Measurements from ENCODE around the gene FPR3. TPM values are rescaled to one million over a fixed set of nuclear protein-coding genes. Genes with fewer than 3 reads are reported as not detected.
"Not testable (repeated sequence)": the region's sequence is repeated elsewhere in the genome, so short reads cannot be mapped to it uniquely, and the experiment has no call there.

FPR3 gene
- polyA plus RNA-seq, 6 donors from 2014 or later: not detected

DNA sequence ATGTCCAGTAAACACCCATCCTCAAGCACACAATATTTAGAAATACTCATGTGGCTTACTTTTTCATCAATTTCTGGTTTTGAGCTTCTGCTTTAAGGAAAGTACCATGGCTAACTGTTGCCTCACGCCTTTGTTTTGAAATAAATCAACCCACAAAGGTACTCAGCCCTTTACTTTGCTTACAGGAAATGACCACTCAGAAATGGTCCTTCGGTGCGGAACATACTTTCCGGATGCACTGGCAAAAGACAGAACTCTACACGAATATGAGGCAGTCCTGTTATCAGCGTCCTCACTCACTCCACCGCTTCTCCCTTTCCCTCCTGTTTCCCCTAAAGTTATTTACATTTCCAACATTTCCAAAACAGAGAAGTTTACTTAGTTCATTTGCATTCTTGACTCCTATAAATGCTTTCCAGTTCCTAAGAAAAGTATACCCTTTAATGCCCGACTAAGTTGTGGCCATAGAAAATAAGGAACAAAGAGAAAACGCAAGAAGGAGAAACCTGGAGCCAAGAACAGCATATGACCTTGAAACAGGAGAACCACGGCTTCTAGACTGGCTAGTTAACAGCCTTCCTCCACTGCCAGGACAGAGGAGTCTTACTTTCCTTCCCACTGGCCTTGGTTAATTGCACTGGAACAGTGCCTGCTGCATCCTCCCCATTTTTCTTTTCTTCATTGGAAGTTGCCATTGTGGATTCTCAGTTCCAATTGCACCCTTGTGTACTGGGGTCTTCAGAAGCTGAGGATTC lies 23.4 kb upstream of the FPR3 start:
- Mint-ChIP-seq H3K27ac (no peak overlapping the region), H3K36me3 (peaks cover 0 to 11% of the 10 kb centered on the region in 2 donors), H3K27me3 (peaks cover 38 to 60% (median 51%) of the 10 kb centered on the region in 3 donors), H3K4me3 (no peak overlapping the region), H3K9me3 (peaks cover 6 to 19% (median 7%) of the 10 kb centered on the region in 7 donors), H3K4me1 (peaks cover 0 to 5% (median 0%) of the 10 kb centered on the region in 3 donors)
- DNase-seq (no peak), ATAC-seq (ENCODE audit: low read depth in 2 of 2) (no peak)

DNA sequence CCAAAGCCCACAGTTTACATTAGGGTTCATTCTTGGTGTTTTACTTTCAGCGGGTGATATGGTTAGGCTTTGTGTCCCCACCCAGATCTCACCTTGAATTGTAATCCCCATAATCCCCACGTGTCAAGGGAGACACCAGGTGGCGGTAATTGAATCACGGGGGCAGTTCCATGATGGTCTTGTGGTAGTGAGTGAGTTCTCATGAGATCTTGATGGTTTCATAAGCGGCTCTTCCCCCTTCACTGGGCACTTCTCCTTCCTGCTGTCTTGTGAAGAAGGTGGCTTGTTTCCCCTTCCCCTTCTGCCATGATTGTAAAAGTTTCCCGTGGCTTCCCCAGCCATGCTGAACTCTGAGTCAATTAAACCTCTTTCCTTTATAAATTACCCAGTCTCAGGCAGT lies 22.0 kb upstream of the FPR3 start:
- Mint-ChIP-seq H3K36me3 (peaks cover 0 to 15% of the 10 kb centered on the region in 2 donors), H3K9me3 (peaks cover 7 to 23% (median 9%) of the 10 kb centered on the region in 7 donors), H3K27me3 (peaks cover 41 to 74% (median 59%) of the 10 kb centered on the region in 3 donors), H3K27ac (peak overlapping the region in 1 of 6 donors; percentile 26), H3K4me1 (peaks cover 0 to 8% (median 4%) of the 10 kb centered on the region in 3 donors), H3K4me3 (no peak overlapping the region)
- no peak for DNase-seq
- ATAC-seq (ENCODE audit: low read depth in 2 of 2): no peak

DNA sequence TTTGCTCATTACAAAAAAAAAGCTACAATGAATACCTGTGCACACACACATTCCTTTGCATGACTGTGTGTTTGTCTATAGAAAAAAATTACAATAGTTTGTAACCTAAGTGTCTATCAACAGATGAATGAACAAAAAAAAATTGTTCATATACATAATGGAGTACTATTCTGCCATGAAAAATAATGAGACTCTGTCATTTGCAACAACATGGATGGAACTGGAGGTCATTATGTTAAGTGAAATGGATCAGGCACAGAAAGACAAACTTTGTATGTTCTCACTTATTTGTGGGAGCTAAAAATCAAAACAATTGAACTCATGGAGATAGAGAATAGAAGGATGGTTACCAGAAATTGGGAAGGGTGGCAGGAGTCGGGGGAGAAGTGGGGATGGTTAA lies 18.4 kb upstream of the FPR3 start:
- Mint-ChIP-seq H3K27me3 (peaks cover 49 to 87% (median 66%) of the 10 kb centered on the region in 3 donors), H3K9me3 (peaks cover 7 to 23% (median 9%) of the 10 kb centered on the region in 7 donors), H3K36me3 (peaks cover 0 to 15% of the 10 kb centered on the region in 2 donors)
- not testable (repeated sequence) for H3K27ac Mint-ChIP-seq; H3K4me3 Mint-ChIP-seq; ATAC-seq (ENCODE audit: low read depth in 2 of 2); H3K4me1 Mint-ChIP-seq; DNase-seq

DNA sequence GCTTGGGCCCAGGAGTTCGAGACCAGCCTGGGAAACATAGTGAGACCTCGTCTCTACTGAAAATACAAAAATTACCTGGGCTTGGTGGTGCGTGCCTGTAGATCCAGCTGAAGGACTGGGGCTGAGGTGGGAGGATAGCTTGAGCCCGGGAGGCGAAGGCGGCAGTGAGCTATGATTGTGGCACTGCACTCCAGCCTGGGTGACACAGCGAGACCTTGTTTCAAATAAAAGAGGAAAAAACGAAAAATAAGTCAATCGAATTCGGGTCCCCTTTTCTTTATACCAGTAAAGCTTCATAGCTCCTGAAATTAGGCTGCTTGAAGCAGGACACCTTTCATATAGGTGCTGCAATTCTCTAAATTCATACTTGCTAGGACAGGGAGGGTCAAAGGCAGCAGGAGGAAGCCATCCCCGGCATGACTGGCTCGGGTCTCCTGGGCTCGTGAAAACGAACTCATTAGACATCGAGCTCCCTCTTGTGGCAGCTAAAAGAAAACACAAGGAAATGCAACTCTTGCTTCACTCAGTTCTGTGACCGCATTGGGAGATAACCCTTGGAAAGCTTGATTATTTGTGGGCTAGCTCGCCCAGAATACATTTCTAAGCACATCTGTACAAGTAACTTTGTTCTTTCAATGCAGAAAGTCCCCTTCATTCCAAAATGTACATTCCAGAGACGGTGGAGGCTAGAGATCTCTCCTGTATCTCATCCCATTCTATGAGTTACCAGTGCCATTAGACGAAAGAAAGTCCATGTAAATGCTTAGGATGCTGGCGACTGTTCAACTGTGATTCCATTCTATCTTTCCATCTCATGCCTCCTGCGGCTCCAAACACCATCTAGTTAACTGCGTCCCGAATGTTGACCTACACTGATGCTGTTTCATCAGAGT lies 17.1 kb upstream of the FPR3 start:
- no peak overlapping the region for H3K27ac Mint-ChIP-seq
- H3K27me3 Mint-ChIP-seq: peaks cover 53 to 85% (median 62%) of the 10 kb centered on the region in 3 donors
- peaks cover 0 to 13% of the 10 kb centered on the region in 2 donors for H3K36me3 Mint-ChIP-seq
- ATAC-seq (ENCODE audit: low read depth in 2 of 2) (peak; percentile 57 to 74), DNase-seq (peak; percentile 26)
- H3K4me3 Mint-ChIP-seq: no peak overlapping the region
- H3K4me1 Mint-ChIP-seq: peaks cover 0 to 7% (median 6%) of the 10 kb centered on the region in 3 donors
- H3K9me3 Mint-ChIP-seq: peaks cover 5 to 11% (median 7%) of the 10 kb centered on the region in 7 donors

DNA sequence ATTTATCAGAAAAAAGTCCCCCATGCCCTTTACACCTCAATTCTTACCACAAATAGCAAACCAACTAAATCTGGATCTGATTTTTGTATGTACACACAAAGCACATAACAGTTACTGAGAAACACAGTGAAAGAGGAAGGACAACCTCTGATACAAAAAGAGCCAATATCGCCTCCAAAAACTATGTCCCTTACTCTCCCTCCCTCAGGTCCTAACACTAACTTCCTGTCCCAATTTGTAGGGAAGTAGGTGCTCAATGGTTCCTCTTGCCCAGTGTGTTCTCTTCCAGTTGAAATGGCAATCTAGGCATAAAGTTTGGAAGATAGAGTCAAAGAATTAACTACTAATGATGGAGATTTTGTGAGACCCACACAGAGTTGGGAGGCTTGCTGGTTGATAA lies 15.8 kb upstream of the FPR3 start:
- ATAC-seq (ENCODE audit: low read depth in 2 of 2) (no peak), DNase-seq (no peak)
- Mint-ChIP-seq H3K9me3 (peaks cover 0 to 5% (median 3%) of the 10 kb centered on the region in 7 donors), H3K4me1 (peaks cover 0 to 7% (median 6%) of the 10 kb centered on the region in 3 donors), H3K4me3 (no peak overlapping the region), H3K27me3 (peaks cover 47 to 71% (median 54%) of the 10 kb centered on the region in 3 donors), H3K36me3 (peaks cover 0 to 7% of the 10 kb centered on the region in 2 donors), H3K27ac (no peak overlapping the region)

DNA sequence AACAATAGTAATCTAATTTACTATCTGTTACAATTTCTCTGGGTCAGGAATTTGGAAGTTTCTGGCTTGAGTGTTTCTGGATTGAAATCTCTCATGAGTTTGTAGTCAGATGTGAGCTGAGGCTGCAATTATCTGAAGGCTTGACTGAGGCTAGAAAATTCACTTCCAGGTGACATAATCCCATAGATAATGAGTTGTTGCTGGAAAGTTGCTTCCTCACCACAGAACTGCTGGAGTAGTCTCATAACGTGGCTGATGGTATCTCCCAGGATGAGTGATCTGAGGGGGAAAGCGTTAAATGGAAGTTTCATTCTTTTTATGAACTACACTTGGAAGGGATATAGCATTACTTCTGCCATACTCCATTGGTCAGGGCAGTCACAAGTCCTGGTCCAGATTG lies 15.3 kb upstream of the FPR3 start:
- Mint-ChIP-seq H3K36me3 (peaks cover 0 to 7% of the 10 kb centered on the region in 2 donors), H3K9me3 (peaks cover 0 to 5% (median 2%) of the 10 kb centered on the region in 7 donors), H3K4me1 (peaks cover 0 to 7% (median 6%) of the 10 kb centered on the region in 3 donors), H3K27me3 (peaks cover 45 to 66% (median 54%) of the 10 kb centered on the region in 3 donors), H3K27ac (no peak overlapping the region), H3K4me3 (no peak overlapping the region)
- ATAC-seq (ENCODE audit: low read depth in 2 of 2) (no peak), DNase-seq (no peak)

DNA sequence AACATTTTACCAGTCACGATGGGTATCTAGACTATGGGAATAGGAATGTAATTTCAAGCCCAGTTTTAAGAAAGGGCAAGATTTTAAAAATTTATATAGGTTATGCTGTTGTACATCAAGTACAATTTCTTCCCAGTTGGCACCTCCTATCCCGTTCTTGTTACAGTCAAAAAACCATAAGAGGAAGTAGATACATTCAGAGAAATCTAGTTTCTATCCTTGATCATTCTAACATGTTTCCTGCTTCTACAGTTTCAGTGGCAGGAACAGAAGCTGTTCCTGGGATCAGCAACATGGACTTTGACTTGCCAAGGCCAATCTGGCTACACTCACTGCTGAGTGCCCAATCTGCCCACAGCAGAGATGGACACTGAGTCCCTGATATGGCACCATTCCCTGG lies 14.7 kb upstream of the FPR3 start:
- Mint-ChIP-seq H3K9me3 (peaks cover 0 to 5% (median 2%) of the 10 kb centered on the region in 7 donors), H3K4me3 (no peak overlapping the region), H3K36me3 (peaks cover 0 to 7% of the 10 kb centered on the region in 2 donors), H3K27me3 (peaks cover 39 to 60% (median 49%) of the 10 kb centered on the region in 3 donors), H3K27ac (no peak overlapping the region), H3K4me1 (peaks cover 0 to 7% (median 6%) of the 10 kb centered on the region in 3 donors)
- ATAC-seq (ENCODE audit: low read depth in 2 of 2): no peak
- no peak for DNase-seq

DNA sequence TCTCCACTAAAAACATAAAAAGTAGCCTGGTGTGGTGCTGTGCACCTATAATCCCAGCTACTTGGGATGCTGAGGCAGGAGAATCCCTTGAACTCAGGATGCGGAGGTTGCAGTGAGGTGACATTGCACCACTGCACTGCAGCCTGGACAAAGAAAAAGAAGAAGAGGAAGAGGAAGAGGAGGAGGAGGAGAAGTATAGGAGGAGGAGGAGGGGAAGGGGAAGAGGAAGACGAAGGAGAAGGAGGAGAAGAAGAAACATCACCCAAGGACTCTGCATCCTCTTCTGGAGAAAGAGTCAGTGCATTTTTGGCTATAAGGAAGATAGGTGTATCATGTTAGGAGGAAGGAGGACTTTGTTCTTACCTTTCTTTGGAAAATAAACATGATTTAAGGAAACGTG lies 13.0 kb upstream of the FPR3 start:
- no peak for DNase-seq
- Mint-ChIP-seq H3K9me3 (peaks cover 0 to 1% (median 0%) of the 10 kb centered on the region in 7 donors), H3K27ac (no peak overlapping the region), H3K4me1 (peaks cover 6 to 7% (median 7%) of the 10 kb centered on the region in 3 donors), H3K27me3 (peaks cover 22 to 43% (median 36%) of the 10 kb centered on the region in 3 donors), H3K36me3 (no peaks in the 10 kb centered on the region), H3K4me3 (no peak overlapping the region)
- ATAC-seq (ENCODE audit: low read depth in 2 of 2): no peak

DNA sequence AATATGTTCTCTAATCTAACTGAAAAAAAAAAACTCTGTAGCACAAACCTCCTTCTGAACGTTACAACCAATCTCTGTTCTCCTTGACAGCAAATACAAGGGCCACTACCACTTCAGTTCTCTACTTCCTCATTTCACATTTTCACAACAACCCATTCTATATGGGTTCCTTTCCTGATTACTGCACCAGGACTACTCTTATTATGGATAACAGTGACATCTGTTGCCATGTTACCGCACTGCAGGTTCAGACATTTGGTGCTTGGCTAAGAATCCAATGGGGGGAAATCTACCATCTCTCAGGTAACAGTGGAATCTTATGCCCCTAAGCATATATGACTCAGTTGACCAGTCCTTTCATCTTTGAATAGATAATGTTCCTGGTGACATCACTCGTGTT lies 11.6 kb upstream of the FPR3 start:
- Mint-ChIP-seq H3K36me3 (no peaks in the 10 kb centered on the region), H3K4me1 (peaks cover 0 to 8% (median 0%) of the 10 kb centered on the region in 3 donors), H3K4me3 (no peak overlapping the region), H3K27me3 (peaks cover 12 to 29% (median 29%) of the 10 kb centered on the region in 3 donors), H3K9me3 (peaks cover 0 to 11% (median 5%) of the 10 kb centered on the region in 7 donors), H3K27ac (no peak overlapping the region)
- no peak for DNase-seq
- ATAC-seq (ENCODE audit: low read depth in 2 of 2): peak; percentile 64 to 80

DNA sequence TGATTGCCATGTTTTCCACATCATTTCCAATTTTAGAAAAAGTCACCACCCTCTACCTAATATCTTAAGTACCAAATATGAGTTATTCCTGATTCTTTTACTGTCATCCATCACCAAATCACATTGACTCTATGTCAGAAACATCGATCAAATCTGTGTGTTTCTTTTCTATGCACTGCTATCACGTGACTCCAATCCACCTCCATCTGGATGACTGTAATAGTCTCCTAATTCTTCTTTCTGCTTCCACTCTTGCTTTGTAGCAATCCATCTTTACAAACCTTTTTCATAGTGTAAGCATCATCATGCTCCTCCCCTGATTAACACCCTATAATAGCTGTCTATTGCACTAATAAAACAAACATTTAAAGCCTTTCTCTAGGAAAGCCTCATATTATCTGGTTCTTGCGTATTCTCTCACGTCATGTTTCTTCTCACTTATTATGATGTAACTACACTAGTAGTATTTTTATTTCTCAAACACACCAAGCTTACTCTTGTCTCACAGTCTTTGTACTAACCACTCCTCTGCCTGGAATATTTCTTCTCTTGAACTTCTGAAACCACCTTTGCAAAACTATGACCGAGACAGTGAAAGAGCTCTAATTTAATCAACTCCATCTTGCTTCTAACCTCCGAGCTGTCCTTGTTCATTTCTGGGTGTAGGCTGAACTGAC lies 10.7 kb upstream of the FPR3 start:
- ATAC-seq (ENCODE audit: low read depth in 2 of 2): no peak
- no peak overlapping the region for H3K4me3 Mint-ChIP-seq
- H3K4me1 Mint-ChIP-seq: peaks cover 0 to 8% (median 0%) of the 10 kb centered on the region in 3 donors
- no peak overlapping the region for H3K27ac Mint-ChIP-seq
- H3K27me3 Mint-ChIP-seq: peaks cover 9 to 23% (median 20%) of the 10 kb centered on the region in 3 donors
- no peaks in the 10 kb centered on the region for H3K36me3 Mint-ChIP-seq
- peaks cover 0 to 12% (median 7%) of the 10 kb centered on the region in 7 donors for H3K9me3 Mint-ChIP-seq
- DNase-seq: no peak

DNA sequence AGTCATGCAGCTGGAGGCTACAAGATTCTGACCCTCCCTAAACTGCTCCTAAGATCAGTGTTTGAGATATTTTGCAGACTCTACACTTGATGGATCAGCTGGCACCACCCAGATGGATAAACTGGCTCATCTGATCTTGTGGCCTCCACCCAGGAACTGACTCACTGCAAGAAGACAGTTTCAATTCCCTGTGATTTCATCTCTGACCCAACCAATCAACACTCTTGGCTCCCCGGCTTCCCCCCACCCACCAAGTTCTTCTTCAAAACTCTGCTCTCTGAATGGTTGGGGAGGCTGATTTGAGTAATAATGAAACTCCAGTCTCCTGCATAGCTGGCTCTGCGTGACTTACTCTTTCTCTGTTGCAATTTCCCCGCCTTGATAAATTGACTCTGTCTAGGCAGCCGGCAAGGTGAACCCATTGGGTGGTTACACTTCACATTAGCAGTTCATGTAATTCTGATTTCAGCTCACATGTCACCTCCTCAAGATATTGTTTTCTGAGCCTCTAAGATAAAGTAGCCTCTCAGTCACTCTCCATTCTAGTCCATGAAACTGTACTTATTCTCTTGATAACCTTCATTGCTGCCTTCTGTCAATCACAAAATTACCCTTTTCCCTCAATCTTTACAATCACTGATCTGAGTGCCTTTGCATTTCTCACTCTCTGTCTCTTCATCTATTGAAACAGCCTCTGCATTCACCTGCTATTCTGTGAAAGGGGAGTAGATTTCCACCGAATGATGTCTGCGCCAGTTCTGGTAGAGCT lies 9.9 kb upstream of the FPR3 start:
- ATAC-seq (ENCODE audit: low read depth in 2 of 2) (peak; percentile 40 to 66), DNase-seq (peak; percentile 9)
- peaks cover 9 to 14% (median 12%) of the 10 kb centered on the region in 3 donors for H3K27me3 Mint-ChIP-seq
- no peaks in the 10 kb centered on the region for H3K36me3 Mint-ChIP-seq
- no peak overlapping the region for H3K4me3 Mint-ChIP-seq
- H3K9me3 Mint-ChIP-seq: peaks cover 0 to 12% (median 7%) of the 10 kb centered on the region in 7 donors
- peaks cover 0 to 8% (median 0%) of the 10 kb centered on the region in 3 donors for H3K4me1 Mint-ChIP-seq
- H3K27ac Mint-ChIP-seq: no peak overlapping the region
